ENCODE results near the gene GLIPR1L2. TPM values are rescaled to one million over a fixed set of nuclear protein-coding genes. Genes with fewer than 3 reads are reported as not detected.

GLIPR1L2 gene
- total RNA-seq, 1 experiment from 2014 or later, result 0.35 TPM

- Mint-ChIP-seq H3K27me3 (ENCODE audit: low read depth) (no peaks in the 10 kb centered on the region; the same call in 1 of the 2 replicates), H3K4me1 (peaks cover 5 to 12% of the 10 kb centered on the region in 2 experiments; a peak in 2 of 4 replicates), H3K36me3 (ENCODE audit: insufficient read depth in 1 of 3, low read depth in 3 of 3) (peaks cover 14 to 53% (median 38%) of the 10 kb centered on the region in 3 experiments), H3K27ac (no peak overlapping the region; a peak in 1 of 7 replicates), H3K9me3 (peaks cover 44 to 52% of the 10 kb centered on the region in 2 experiments), H3K4me3 (no peak overlapping the region)
- no peak for DNase-seq
- no peak overlapping the region for H2AK5ac ChIP-seq (ENCODE audit: insufficient read length, low read length)
- no peaks in the 10 kb centered on the region for H4K20me1 ChIP-seq (ENCODE audit: control insufficient read depth, insufficient read depth, insufficient read length)
- no peak overlapping the region for H4K91ac ChIP-seq (ENCODE audit: insufficient read length, low read depth, low read length)
- H2AFZ ChIP-seq (ENCODE audit: low read length), result no peak overlapping the region
- no peak overlapping the region for H3K27ac ChIP-seq (ENCODE audit: insufficient read length, low read depth, low read length)
- no peak overlapping the region for H2BK12ac ChIP-seq (ENCODE audit: insufficient read length, low read depth, low read length)
- H2BK20ac ChIP-seq (ENCODE audit: low read depth, low read length, poor library complexity, severe bottlenecking), result no peak overlapping the region
- no peak overlapping the region for H3K56ac ChIP-seq (ENCODE audit: insufficient read length, low read depth, low read length)
- H3K79me2 ChIP-seq (ENCODE audit: insufficient read depth, low read length), result no peaks in the 10 kb centered on the region
- H3K4me1 ChIP-seq (ENCODE audit: insufficient read depth, low read length), result no peaks in the 10 kb centered on the region
- H3K14ac ChIP-seq (ENCODE audit: insufficient read depth, low read length), result no peak overlapping the region
- no peaks in the 10 kb centered on the region for H3K27me3 ChIP-seq (ENCODE audit: insufficient read depth, low read length)
- no peak overlapping the region for H3K9ac ChIP-seq (ENCODE audit: extremely low read depth, insufficient read length, low read length)
- H3T11ph ChIP-seq (ENCODE audit: low read length), result no peak overlapping the region
- no peak overlapping the region for H2BK120ac ChIP-seq (ENCODE audit: low read depth, low read length, poor library complexity, severe bottlenecking)
- no CpG with 5 or more reads among the region's 4 CpGs for WGBS (ENCODE audit: extremely low coverage, insufficient read length, low lambda C conversion rate)
- H3K4ac ChIP-seq (ENCODE audit: low read depth, low read length), result no peak overlapping the region
- H3K79me1 ChIP-seq (ENCODE audit: insufficient read depth, low read depth, low read length, poor library complexity, severe bottlenecking), result no peaks in the 10 kb centered on the region
- H4K5ac ChIP-seq (ENCODE audit: insufficient read length, low read depth, low read length), result no peak overlapping the region
- H3K23ac ChIP-seq (ENCODE audit: insufficient read length, low read depth, low read length), result no peak overlapping the region
- no peak overlapping the region for H3K4me2 ChIP-seq (ENCODE audit: insufficient read depth, insufficient read length, low read length)
- H3K18ac ChIP-seq (ENCODE audit: insufficient read length, low read depth, low read length), result no peak overlapping the region
- H4K8ac ChIP-seq (replicated peaks; ENCODE audit: insufficient read length, low read depth, low read length), result no peak overlapping the region
- H2BK15ac ChIP-seq (ENCODE audit: low read depth, low read length), result no peak overlapping the region
- no peak for TF ChIP-seq CTCF (conservative IDR thresholded peaks at IDR 0.05)
- H3K9me3 ChIP-seq (ENCODE audit: control insufficient read depth, low read depth, low read length), result no peaks in the 10 kb centered on the region
- no peaks in the 10 kb centered on the region for H3K23me2 ChIP-seq (ENCODE audit: insufficient read length, low read depth, low read length, poor library complexity, severe bottlenecking)
- no peak overlapping the region for H2BK5ac ChIP-seq (ENCODE audit: insufficient read length, low read length)
Observed at GRCh38 chr12:75438059-75438754, 47.3 kb downstream of the GLIPR1L2 start.

All from H9 (cell line).